Fibroblast of villous mesenchyme (primary cell): ENCODE data around the gene PIP5K1A. TPM values are rescaled to one million over a fixed set of nuclear protein-coding genes. Genes with fewer than 3 reads are reported as not detected.
"Not testable (repeated sequence)": the region's sequence is repeated elsewhere in the genome, so short reads cannot be mapped to it uniquely, and the experiment has no call there.

Experiments used
- DNase-seq: peaks from one replicate; pipeline ENCODE4 v3.0.0-alpha.2; 2010; ENCODE audit warnings: low read depth
- H3K4me3 ChIP-seq: 2 replicates; pipeline ENCODE4 v1.5.1; 2011; ENCODE audit warnings: low read depth, mild to moderate bottlenecking, low read length
- CTCF ChIP-seq: IDR thresholded peaks from 2 replicates; pipeline ENCODE4 v1.5.1; 2012; ENCODE audit warnings: low read depth, mild to moderate bottlenecking, low read length; ENCODE audit not compliant: insufficient read depth
- total RNA-seq: library from RNA; depleted of rRNA; stranded (reverse); fragments of >200 nt; gene quantifications from 2 replicates; pipeline ENCODE4 v1.2.3, GENCODE V29; 2012

The PIP5K1A gene
- total RNA-seq, 1 donor: 131 TPM

- no peak for TF ChIP-seq CTCF
- no peak for DNase-seq
- H3K4me3 ChIP-seq: no peak overlapping the region
Measured at GRCh38 chr1:151267760-151268159, 69.4 kb downstream of the PIP5K1A start.

- no peak overlapping the region for H3K4me3 ChIP-seq
- no peak for DNase-seq
- no peak for TF ChIP-seq CTCF
Measured at GRCh38 chr1:151273924-151274466, 75.6 kb downstream of the PIP5K1A start.

GRCh38 chr1:151275341-151275740 lies 77.0 kb downstream of the PIP5K1A start:
- not testable (repeated sequence) for H3K4me3 ChIP-seq, DNase-seq

- DNase-seq: no peak
- TF ChIP-seq CTCF: no peak
Measured at GRCh38 chr1:151277249-151277648, 78.9 kb downstream of the PIP5K1A start.

GRCh38 chr1:151281225-151281968 lies 83.0 kb downstream of the PIP5K1A start:
- H3K4me3 ChIP-seq: peak overlapping the region; percentile 98
- TF ChIP-seq CTCF: peak; percentile 31
- peak; percentile 99 for DNase-seq

More at GRCh38 chr1:151277249-151277648, 78.9 kb downstream of the PIP5K1A start:
- no peak overlapping the region for H3K4me3 ChIP-seq

- TF ChIP-seq CTCF: no peak
- DNase-seq: peak; percentile 100
- H3K4me3 ChIP-seq: peak within 1 kb of the TSS; percentile 98
Measured at GRCh38 chr1:151281969-151282882, 83.9 kb downstream of the PIP5K1A start, which contains the start of gene ZNF687. Gene ZNF687, plus strand, starts transcription at chr1:151282299. Its CDS starts 3,993 bp downstream, at chr1:151286292.
